Eye (tissue), 1 donor: ENCODE data around the gene GXYLT2.
"Not testable (repeated sequence)": the region's sequence is repeated elsewhere in the genome, so short reads cannot be mapped to it uniquely, and the experiment has no call there.

Source experiments
- DNase-seq: peaks from one replicate; pipeline ENCODE4 v3.0.0-alpha.2; 2015

GXYLT2 gene

DNA sequence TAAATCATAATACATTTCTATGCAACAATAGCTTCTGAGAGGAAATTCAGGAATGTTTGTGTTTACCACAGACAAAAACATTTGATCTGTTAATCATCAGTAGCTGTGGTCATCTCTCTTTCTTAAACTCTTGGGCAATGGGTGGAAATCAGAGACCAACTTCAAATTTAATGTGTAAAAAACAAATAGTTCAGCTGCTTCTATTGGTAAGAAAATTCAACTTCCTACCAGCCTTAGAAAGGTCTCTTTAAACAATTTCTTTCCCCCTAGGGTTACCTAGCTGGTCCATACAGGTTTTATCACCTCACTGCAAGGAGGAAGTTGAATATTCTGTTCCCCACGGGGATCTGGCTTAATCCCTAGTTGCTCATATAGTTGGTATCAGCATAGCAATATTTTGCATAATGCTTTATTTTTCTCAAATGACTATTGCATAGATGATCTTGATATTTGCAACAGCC, 88.5 kb downstream of the GXYLT2 start:
- no peak for DNase-seq

DNA sequence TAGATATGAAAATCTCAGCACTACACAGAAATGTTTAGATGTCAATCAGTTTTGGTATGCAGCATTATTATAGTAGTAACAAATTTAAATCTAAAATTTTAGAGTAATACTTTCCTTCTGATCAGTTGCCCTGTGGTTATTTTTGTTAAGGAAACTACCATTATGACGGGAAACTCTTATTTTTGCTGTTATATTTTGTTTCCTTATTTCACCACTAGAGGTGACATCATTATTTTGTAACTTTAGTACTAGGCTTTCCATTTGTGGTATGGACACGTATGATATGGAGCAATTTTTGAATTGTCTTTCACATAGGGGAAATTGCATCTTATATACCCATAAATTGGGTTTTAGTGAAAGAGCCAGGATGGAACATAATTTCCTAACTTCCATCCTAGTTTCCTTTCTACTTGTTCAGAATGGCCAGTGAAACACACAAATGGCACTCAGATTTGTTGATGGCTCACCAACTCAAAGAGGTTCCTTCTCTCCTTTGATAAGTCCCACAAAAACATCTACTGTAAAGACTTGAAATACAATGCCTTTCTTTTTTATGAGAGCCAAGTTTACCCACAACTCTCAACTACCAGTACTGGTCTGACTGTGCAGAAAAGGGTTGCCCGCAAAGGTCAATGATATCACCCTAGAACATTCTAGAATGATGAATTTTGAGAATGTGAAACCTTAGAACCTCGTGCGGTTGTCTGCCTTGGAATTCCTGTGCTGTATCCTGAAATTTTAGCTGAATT, 89.4 kb downstream of the GXYLT2 start:
- no peak for DNase-seq

DNA sequence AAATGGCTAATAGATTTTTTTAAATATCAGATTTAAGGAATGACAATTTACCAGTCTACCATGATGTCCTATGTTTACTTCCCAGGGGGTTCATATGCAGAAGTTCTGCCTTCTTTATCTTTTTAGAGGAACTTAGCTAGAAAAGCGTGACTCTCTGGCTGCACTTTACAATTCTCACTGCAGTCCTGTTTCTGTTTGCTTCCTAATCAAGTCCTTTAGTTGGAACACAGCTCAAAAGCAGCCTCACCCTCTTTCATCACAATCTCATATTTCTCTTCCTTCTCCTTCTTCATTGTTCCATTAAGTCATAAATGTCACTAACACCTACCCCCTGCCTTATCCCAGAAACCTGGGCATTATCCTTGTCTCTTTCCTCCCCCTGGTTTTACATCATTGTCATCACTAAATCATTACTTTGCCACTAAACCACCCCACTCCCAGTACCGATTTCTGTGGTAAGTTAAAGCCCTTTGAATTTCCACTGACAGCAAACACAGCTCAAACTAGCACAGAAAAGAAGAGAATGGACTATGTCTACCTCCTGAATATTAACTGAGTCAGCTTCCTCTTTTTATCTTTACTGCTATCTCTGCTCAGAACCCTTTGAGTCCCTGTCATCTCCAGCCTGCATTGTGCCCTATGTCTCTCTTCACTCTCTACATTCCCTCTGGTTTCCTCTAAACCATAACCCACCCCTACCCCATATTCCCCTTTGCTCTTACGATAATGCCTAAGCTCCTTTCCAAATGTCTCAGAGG, 94.9 kb downstream of the GXYLT2 start:
- no peak for DNase-seq

DNA sequence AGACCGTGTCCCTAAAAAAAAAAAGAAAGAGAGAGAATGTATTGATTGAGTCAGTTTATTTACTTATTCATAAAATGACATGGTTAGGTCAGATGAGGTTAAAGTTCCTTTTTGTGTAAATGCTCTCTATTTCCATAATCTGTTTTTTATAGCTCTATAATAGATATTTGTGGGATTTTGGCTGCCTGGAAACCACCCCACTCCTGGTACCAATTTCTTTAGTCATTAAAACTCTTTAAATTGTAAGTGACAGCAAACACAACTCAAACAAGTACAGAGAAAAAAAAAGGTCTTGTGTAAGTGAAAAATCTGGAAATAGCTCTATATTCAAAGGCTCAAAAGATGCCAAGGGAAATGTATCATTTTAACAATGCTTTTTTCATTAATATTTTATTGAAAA, 97.7 kb downstream of the GXYLT2 start:
- DNase-seq, result no peak

DNA sequence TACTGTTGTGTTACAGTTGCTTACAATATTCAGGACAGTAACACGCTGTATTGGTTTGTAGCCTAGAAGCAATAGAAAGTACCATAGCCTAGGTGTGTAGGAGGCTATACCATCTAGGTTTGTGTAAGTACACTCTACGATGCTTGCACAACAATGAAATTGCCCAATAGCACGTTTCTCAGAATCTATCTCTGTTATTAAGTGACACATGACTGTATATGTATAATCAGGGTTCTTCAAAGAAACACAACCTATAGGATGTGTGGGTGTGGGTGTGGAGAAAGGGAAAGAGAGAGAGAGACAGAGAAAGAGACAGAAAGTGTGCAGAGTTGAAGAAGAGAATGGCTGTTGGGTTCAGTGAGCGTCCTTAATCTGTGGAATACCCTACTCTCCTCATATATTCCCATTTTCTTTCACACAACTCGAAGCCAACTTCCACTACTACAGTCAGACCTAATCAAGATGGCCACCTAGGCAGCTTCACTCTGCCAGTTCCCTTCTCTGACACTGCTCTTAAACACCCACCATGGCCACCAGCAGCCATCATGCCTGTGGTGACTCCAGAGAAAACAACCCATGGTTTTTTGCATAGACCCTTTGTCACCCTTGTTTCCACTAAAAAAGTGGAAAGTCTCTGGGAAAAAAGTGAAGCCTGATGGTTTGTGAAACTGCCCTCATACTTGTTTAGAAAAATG, 103.0 kb downstream of the GXYLT2 start:
- DNase-seq, result no peak

DNA sequence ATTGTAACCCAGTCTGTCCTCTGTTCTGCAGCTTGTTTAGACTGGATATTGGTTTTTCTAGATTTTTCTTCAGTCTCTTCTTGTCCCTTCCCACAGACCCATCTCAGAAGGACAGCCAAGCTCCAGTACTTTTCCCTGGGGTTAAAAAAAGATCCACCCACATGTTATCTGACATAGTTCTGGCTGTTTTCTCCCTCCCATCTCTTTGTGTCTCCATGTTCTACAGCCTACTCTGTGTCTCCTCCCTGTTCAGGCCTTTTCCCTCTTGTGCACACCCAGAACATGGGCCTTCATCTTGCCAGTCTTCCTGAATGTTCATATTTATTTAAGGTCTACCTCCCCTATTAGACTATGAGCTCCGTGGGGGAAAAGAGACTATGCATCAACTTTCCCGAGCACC, 103.7 kb downstream of the GXYLT2 start:
- DNase-seq, result no peak

DNA sequence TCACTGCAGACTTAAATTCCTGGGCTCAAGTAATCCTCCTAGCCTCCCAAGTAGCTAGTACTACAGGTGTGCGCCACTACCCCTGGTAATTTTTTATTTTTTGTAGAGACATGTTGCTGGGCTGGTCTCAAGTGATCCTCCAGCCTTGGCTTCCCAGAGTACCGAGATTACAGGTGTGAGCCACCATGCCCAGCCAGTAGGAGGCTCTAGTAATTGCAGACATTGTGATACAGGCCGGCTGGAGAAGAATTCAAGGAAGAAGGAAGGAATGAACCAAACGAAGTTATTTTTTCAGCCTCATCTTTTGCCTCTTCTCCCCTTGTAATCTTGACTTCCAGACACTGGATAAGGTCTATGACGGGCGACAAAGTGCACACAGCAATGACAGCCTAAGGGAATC, 105.5 kb downstream of the GXYLT2 start:
- DNase-seq, result no peak

DNA sequence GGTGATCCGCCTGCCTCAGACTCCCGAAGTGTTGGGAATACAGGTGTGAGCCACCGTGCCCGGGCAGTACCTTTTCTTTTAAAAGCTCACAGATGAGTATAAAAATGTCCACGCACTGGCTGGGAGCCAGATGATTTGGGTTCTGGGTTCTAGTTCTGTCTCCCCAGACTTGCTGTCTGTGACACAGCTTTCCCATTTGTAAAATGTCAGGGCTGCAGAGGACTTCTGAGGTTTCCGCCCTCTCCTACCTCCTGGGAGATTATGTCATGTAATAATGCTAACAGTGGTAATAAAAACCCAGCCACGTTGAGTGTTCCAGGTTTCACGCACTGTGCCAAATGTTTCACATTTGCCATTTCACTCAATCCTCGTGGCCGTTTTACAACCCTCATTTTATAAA, 107.5 kb downstream of the GXYLT2 start:
- no peak for DNase-seq

DNA sequence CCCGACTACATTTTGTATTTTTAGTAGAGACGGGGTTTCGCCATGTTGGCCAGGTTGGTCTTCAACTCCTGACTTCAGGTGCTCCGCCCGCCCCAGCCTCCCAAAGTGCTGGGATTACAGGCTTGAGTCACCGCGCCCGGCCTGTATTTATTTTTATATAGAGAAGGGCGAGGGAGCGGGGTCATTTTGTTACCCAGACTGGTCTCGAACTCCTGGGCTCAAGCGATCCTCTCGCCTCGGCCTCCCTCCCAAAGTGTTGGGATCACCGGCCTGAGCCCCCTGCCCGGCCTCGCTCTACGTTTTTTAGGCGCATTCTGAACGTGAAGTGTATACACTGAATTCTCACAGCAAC, 108.3 kb downstream of the GXYLT2 start:
- no peak for DNase-seq

DNA sequence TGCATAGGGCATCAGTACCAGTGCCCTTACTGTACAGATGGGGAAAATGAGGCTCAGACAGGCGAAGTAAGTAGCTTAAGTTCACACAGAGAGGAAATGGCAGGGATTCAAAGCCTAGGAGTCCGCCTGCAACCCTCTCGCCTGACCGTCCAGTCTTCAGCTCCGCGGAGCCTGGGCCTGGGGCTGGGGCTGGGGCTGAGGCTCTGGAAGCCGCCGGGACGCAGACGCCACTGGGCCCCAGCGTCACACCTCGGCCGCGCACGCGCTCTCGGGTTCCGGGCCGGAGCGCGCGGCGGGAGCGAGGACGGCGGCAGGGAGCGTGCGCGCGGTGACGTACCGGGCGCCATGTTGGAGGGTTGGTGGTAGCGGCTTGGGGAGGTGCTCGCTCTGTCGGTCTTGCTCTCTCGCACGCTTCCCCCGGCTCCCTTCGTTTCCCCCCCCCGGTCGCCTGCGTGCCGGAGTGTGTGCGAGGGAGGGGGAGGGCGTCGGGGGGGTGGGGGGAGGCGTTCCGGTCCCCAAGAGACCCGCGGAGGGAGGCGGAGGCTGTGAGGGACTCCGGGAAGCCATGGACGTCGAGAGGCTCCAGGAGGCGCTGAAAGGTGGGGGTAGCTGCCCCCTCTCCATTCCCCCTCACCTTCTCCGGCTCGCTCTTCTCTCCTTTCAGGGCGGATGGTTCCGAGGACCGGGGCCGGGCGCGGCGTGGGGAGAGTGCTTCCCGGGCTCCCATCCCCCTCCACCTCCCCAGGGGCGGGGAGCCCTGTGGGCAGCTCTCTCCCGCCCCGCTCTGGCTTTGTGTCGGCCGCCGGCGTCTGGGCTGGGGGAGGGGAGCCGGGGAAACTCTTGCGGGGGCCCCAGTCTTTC, 108.9 kb downstream of the GXYLT2 start, which contains the start of gene PPP4R2:
Gene PPP4R2, plus strand, starts transcription at position 339 of the 861 bp plus-strand sequence. Its CDS starts 227 bp downstream, at position 566.
- peak; percentile 97 for DNase-seq

DNA sequence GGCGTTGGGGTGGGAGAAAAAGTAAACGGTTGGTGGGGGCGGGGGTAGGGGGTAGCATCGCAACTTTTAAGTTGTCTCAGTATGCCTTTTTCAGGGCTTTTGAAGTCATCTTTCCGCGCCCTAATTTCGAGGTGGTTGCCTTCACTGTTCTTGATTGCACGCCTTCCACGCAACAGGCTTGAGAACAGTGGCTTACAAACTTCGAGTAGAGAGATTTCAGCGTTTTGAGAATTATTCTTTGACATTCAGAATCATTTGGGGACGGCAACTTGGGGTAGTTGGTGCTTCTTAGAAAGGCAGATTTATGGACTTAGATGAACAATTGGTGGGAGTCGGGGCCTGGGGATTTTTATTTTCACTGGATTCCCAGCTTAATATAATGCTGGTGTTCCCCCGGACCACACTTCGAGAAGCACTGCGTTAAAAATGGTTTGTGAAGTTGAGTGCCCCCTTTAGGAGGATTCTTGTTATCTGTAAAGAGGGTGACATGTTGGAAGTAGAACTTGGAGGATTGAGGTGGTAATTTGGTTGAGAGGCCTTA, 109.6 kb downstream of the GXYLT2 start:
- DNase-seq, result peak; percentile 84

DNA sequence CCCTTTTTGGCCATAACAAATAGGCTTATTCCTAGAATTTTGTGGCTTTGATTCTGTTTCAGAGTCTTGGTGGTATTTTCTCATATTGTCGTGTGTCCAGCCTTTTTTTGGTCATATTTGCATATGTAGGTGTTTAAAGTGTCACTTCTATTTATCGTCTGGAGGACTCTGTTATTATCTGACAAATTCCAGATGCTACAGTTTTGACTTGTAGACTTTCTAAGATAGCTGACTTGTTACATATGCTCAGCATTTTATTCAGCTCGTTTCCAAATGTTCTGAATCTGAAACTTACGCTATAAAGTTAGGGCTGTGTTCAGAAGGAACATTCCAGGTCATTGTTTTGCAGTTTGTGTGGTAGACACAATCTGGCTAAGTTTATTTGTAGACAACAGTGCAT, 110.6 kb downstream of the GXYLT2 start:
- DNase-seq, result peak; percentile 21

DNA sequence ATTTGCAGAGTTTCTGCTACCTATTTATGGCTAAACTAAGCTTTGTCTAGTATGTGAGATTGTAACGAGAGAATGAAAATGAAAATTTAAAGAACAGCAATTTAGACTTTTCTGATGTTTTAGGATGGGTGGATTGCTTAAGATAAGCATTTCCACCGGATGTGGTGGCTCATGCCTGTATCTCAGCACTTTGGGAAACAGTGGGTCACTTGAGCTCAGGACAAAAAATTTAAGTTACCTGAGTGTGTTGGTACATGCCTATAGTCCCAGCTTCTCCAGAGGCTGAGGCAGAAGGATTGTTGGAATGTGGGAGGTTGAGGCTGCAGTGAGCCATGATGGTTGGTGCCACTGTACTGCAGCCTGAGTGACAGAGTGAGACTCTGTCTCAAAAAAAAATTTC, 112.1 kb downstream of the GXYLT2 start:
- DNase-seq, result no peak

DNA sequence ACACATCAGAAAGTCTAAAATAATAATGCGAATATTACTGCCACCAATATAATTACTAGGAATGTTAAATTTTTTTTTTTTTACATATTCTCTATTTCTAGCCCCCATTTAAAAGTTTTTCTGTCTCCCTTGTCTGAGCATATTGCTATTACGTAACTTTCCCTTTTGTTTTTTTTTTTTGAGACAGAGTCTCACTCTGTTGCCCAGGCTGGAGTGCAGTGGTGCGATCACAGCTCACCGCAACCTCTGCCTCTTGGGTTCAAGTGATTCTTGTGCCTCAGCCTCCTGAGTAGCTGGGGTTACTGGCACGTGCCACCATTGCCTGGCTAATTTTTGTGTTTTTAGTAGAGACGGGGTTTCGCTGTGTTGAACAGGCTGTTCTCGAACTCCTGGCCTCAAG, 115.2 kb downstream of the GXYLT2 start:
- DNase-seq, result not testable (repeated sequence)

DNA sequence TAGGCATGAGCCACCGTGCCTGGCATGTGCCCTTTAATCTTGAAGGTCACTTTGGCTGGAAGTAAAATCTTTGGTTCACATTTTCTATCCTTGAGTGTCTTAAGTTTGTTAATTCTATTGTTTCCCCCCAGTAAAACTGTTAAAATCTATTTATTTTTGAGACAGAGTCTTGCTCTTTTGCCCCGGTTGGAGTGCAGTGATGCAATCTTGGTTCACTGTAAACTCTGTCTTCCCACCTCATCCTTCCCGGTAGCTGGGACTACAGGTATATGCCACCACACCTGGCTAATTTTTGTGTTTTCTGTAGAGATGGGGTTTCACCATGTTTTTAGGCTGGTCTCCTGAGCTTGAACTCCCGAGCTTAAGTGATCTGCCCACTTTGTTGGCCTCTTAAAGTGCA, 116.5 kb downstream of the GXYLT2 start:
- DNase-seq, result no peak

DNA sequence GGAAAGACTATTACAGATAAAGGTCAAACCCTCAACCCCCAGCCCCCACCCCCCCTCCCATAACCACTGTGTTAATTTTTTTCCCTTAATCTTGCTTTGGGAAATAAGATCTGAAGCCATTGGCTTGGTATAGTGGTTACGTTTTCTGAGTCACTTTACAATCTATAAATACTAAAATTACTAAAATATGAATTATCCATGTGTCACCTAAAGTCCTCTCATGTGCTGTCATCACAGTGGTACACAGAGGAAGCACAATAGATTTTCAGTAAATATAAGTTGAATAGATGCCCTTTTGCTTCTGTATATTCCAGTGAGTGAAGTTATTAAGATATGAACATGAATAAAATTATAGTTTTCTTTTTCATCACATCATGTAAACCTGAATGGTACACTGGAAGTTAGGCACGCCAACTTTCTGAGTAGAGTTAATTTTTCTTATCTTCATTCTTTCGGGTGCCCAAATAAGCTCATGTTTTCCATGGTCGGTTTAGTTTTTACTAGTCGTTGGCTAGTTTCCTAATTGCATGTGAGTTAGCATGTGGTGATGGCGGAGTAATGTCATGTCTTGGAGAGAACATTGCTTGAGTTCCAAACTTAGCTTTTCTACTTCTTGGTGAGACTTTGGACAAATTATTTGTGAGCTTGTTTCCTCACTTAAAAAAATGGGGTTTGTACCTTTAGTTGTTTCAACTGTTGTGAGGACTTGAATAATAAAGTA, 120.3 kb downstream of the GXYLT2 start:
- DNase-seq, result no peak

DNA sequence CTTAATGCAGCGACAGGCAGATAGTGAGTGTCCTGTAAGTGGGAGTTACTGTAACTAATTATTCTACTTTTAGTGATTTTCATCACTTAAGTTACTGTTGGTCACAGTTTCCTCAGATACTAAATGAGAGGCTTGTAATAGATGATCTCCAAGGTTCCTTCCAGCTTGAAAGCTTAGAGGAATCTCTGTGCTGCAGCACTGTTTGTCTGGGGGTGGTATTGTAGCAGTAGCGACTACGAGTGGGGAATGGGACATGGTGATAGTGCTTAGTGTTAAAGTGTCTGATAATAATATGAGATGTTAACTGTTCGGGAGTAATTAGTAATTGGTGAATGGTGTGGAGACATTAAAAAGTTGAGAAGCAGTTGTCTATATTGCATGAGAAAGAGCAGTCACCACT, 121.2 kb downstream of the GXYLT2 start:
- DNase-seq, result no peak

DNA sequence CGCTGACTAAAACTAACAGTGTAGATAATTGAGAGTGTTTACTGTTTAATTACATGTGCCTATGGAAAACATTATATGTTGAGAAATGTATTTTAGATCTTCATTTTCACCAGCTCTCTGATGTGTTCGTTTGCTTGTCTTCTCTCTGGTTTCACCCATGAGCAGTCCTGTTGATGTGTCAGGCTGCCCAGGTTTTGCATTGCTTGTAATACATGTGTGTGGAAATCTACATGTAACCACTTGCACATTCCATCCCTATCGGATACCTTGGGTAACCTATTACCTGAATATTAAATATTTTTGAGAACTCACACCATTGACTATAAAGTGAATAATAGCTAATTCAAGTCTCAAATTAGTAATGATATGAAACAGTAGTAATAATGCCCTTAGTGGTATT, 121.9 kb downstream of the GXYLT2 start:
- no peak for DNase-seq

DNA sequence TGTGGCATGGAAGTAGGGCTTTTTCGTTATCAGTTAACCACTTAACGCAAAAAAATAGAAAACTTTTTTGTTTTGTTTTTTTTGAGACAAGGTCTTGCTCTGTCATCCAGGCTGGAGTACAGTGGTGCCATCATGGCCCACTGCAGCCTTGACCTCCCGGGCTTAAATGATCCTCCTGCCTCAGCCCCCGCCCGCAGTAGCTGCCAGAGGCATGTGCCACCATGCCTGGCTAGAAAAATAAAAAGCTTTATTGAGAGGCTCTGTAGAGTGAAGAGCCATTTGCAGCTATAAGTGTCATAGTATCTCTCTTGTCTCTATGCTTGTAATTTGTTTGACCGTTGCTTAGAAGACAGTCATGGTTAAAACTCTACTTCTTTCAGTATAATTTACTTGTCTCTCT, 122.3 kb downstream of the GXYLT2 start:
- no peak for DNase-seq

DNA sequence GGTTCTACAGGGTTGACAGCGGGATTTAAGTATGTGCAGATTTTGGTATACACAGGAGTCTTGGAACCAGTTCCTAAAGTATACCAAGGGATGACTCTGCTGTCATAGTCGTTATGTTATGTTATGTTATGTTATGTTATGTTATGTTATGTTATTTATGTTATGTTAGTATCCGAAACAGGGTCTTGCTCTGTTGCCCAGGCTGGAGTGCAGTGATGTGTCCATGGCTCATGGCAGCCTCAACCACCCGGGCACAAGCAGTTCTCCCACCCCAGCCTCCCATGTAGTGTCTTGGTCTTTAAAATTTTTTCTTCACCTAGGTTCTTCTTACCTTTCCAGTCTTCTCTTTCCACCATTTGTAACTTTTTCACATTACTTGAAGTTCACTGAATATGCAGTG, 130.5 kb downstream of the GXYLT2 start:
- DNase-seq, result no peak

DNA sequence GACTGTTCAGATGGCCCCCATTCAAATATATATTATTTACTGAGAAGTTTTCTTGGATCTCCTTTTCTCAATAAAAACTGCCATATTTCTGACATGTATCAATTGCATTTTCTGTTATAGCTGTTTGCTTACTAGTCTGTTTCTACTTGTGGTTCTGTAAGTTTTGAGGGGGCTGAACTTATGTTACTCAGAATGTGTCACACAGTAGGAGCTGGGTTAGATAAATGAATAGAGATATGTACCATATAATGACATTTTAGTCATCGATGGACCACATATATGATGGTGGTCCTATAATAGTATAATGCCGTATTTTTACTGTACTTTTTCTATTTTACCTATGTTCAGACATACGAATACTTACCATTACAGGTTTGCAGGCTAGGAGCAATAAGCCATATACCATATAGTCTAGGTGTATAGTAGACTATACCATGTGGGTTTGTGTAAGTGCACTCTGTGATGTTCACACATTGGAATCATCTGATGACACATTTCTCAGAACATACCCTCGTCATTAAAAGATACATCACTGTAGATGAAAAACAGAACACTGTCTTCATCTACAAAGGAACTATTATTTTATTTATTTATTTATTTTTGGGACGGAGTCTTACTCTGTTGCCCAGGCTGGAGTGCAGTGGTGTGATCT, 131.1 kb downstream of the GXYLT2 start:
- DNase-seq, result no peak
